ENCODE results near the gene SELENOP. TPM values are rescaled to one million over a fixed set of nuclear protein-coding genes. Genes with fewer than 3 reads are reported as not detected.

The SELENOP gene
- total and polyA plus RNA-seq, 2 experiments from 2014 or later = 3,137 to 5,946 TPM

GRCh38 chr5:42781584-42781983 lies 30.1 kb downstream of the SELENOP start:
- Histone ChIP-seq H3K4me2 (no peak overlapping the region), H3K9me2 (replicated peaks; ENCODE audit: insufficient read depth) (no peaks in the 10 kb centered on the region), H2AFZ (no peak overlapping the region), H3K4me1 (ENCODE audit: insufficient read depth) (no peaks in the 10 kb centered on the region), H3K4me3 (no peak overlapping the region), H3K79me2 (no peaks in the 10 kb centered on the region), H3K36me3 (replicated peaks; ENCODE audit: insufficient read depth, low read depth) (no peaks in the 10 kb centered on the region), H4K20me1 (ENCODE audit: insufficient read depth, poor library complexity, severe bottlenecking) (no peaks in the 10 kb centered on the region), H3K27ac (no peak overlapping the region), H3K27me3 (no peaks in the 10 kb centered on the region), H3K9me3 (ENCODE audit: low read depth) (no peaks in the 10 kb centered on the region)
- 53% methylated on average over 1 of the region's 1 CpG for WGBS (ENCODE audit: low lambda C conversion rate, missing lambda C conversion rate)
- DNase-seq (ENCODE audit: low spot score) = no peak
- TF ChIP-seq EZH2 (IDR thresholded peaks at IDR 0.05; ENCODE audit: borderline replicate concordance) (no peak), EZH2phosphoT487 (IDR thresholded peaks at IDR 0.05; ENCODE audit: low read depth, severe bottlenecking, unreplicated experiment) (no peak), CTCF (IDR thresholded peaks at IDR 0.05; ENCODE audit: poor library complexity) (no peak)

GRCh38 chr5:42779083-42779482 lies 32.6 kb downstream of the SELENOP start:
- H3K27ac ChIP-seq = no peak overlapping the region
- no peaks in the 10 kb centered on the region for H3K9me2 ChIP-seq (replicated peaks; ENCODE audit: insufficient read depth)
- no peaks in the 10 kb centered on the region for H3K27me3 ChIP-seq
- no peak overlapping the region for H2AFZ ChIP-seq
- H3K4me3 ChIP-seq = no peak overlapping the region
- H4K20me1 ChIP-seq (ENCODE audit: insufficient read depth, poor library complexity, severe bottlenecking) = no peaks in the 10 kb centered on the region
- TF ChIP-seq EZH2phosphoT487 (IDR thresholded peaks at IDR 0.05; ENCODE audit: low read depth, severe bottlenecking, unreplicated experiment) = no peak
- no peak for TF ChIP-seq EZH2 (IDR thresholded peaks at IDR 0.05; ENCODE audit: borderline replicate concordance)
- TF ChIP-seq CTCF (IDR thresholded peaks at IDR 0.05; ENCODE audit: poor library complexity) = no peak
- H3K36me3 ChIP-seq (replicated peaks; ENCODE audit: insufficient read depth, low read depth) = no peaks in the 10 kb centered on the region
- H3K4me2 ChIP-seq = no peak overlapping the region
- H3K4me1 ChIP-seq (ENCODE audit: insufficient read depth) = no peaks in the 10 kb centered on the region
- no peak for DNase-seq (ENCODE audit: low spot score)
- WGBS (ENCODE audit: low lambda C conversion rate, missing lambda C conversion rate) = 85% methylated on average over 1 of the region's 1 CpG
- no peaks in the 10 kb centered on the region for H3K79me2 ChIP-seq
- no peaks in the 10 kb centered on the region for H3K9me3 ChIP-seq (ENCODE audit: low read depth)

GRCh38 chr5:42772265-42772993 lies 39.3 kb downstream of the SELENOP start:
- Histone ChIP-seq H2AFZ (no peak overlapping the region), H4K20me1 (ENCODE audit: insufficient read depth, poor library complexity, severe bottlenecking) (no peaks in the 10 kb centered on the region), H3K4me3 (no peak overlapping the region), H3K4me2 (no peak overlapping the region), H3K9me2 (replicated peaks; ENCODE audit: insufficient read depth) (no peaks in the 10 kb centered on the region), H3K36me3 (replicated peaks; ENCODE audit: insufficient read depth, low read depth) (no peaks in the 10 kb centered on the region), H3K27me3 (no peaks in the 10 kb centered on the region), H3K9me3 (ENCODE audit: low read depth) (no peaks in the 10 kb centered on the region), H3K79me2 (no peaks in the 10 kb centered on the region), H3K4me1 (ENCODE audit: insufficient read depth) (no peaks in the 10 kb centered on the region), H3K27ac (no peak overlapping the region)
- no peak for DNase-seq (ENCODE audit: low spot score)
- 92% methylated on average over 13 of the region's 13 CpGs for WGBS (ENCODE audit: low lambda C conversion rate, missing lambda C conversion rate)
- TF ChIP-seq EZH2phosphoT487 (IDR thresholded peaks at IDR 0.05; ENCODE audit: low read depth, severe bottlenecking, unreplicated experiment) (no peak), CTCF (IDR thresholded peaks at IDR 0.05; ENCODE audit: poor library complexity) (no peak), EZH2 (IDR thresholded peaks at IDR 0.05; ENCODE audit: borderline replicate concordance) (no peak)

Measured in hepatocyte (in vitro differentiated cells).